Endometrium (tissue), 2 donors: ENCODE measurements around the gene NSD2.
"Not testable (repeated sequence)": the region's sequence is repeated elsewhere in the genome, so short reads cannot be mapped to it uniquely, and the experiment has no call there.

ENCODE experiments used
- FAIRE-seq: peaks from 2 replicates; lab custom pipeline; 2012; peaks lifted over from hg19 to GRCh38; lab: Jason Lieb, UNC
- donor health status: control.
- donor health status: control.

NSD2 gene

GRCh38 chr4:2006956-2007653 is 135.9 kb downstream of the NSD2 start:
- FAIRE-seq: no peak

- FAIRE-seq: no peak
Measured at GRCh38 chr4:2007804-2008670, 136.8 kb downstream of the NSD2 start.

GRCh38 chr4:2008671-2008920 is 137.4 kb downstream of the NSD2 start:
- FAIRE-seq: no peak

GRCh38 chr4:2008921-2009650 is 137.9 kb downstream of the NSD2 start, which contains the start of gene NELFA:
NELFA (minus strand) TSS chr4:2008974; CDS start chr4:2008959, 15 bp downstream.
- no peak for FAIRE-seq

- no peak for FAIRE-seq
Measured at GRCh38 chr4:2009651-2010233, 138.5 kb downstream of the NSD2 start.

GRCh38 chr4:2011583-2011982 is 140.4 kb downstream of the NSD2 start:
- no peak for FAIRE-seq

- no peak for FAIRE-seq
Measured at GRCh38 chr4:2015008-2015407, 143.8 kb downstream of the NSD2 start.

GRCh38 chr4:2021358-2022018 is 150.3 kb downstream of the NSD2 start:
- not testable (repeated sequence) for FAIRE-seq

GRCh38 chr4:2024683-2025082 is 153.5 kb downstream of the NSD2 start:
- no peak for FAIRE-seq

GRCh38 chr4:2025817-2026216 is 154.6 kb downstream of the NSD2 start:
- FAIRE-seq: no peak

- FAIRE-seq: not testable (repeated sequence)
Measured at GRCh38 chr4:2027120-2027519, 155.9 kb downstream of the NSD2 start.

- not testable (repeated sequence) for FAIRE-seq
Measured at GRCh38 chr4:2031161-2031560, 160.0 kb downstream of the NSD2 start.
